Measurements from ENCODE around the gene FRMD1. TPM values are rescaled to one million over a fixed set of nuclear protein-coding genes. Genes with fewer than 3 reads are reported as not detected.

Gene FRMD1
- total RNA-seq, 1 donor from 2014 or later, result 1.7 TPM

DNA sequence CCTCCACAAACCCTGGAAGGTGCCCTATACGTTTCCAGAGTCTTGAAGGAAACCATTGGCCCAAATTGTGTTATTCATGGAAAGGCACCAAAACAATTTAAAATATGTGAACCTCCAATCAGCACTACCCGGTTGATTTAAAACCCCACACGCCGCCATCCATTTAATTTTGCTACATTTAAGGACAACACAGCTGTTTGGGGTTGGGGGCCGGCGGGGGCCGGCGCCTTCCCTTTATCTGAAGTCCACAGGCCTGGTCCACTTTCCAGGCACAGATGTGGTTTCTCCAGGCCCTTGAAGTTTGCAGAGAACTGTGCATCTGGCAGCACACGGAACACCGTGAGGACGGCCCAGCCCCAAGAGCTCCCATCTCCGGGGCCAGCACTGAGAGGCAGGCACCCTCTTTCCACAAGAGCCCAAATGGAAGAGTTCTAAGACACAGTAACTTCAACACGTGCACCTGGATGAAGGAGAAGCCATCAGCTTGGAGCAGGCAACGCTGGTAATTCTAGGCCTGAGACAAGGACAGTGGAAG lies 16.8 kb upstream of the FRMD1 start:
- no peak for DNase-seq (ENCODE audit: low spot score)

DNA sequence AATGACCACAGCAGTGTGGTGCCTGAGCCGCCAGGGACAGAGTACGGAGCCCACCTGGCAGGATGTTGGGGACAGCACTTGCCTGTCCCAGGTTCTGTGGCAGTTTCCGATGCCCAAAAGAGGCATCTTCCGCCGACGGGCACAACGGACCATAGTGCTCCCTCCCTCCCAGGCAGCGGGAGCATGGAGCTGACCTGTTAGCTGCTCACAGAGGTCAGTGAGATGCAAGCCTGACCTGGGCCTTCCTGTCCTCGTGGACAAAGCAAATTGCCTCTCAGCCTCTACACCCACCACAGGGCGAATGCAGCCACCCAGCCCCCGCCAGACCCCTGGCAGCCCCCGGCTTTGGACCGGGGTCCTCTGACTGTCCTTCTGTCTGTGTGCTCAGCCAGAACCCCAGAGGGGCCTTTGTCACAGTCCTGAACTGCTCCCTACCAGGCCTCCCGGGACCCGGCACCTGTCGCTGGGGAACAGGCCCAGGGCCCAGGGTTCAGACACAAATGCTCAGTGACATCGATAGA lies 16.2 kb upstream of the FRMD1 start:
- no peak for DNase-seq (ENCODE audit: low spot score)

DNA sequence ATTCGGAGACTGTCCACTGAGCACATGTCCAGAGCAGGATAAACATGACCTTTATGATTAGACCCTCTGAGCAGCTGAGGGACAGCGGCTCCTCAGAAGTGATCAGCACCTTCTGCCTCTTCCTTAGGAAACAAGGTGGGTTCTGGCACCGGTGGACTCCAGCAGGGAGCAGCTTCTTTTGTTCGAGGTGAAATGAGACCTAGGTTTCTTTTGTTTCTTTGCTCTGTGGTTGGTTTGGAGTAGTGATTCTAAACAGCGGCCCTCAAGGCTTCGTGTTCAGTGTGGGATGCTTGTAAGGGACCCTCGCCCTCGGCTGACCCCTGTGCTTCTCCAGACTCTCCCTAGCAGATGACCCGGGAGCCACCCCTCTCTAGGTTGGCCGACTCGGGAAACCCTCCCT lies 14.6 kb upstream of the FRMD1 start:
- DNase-seq (ENCODE audit: low spot score), result no peak

DNA sequence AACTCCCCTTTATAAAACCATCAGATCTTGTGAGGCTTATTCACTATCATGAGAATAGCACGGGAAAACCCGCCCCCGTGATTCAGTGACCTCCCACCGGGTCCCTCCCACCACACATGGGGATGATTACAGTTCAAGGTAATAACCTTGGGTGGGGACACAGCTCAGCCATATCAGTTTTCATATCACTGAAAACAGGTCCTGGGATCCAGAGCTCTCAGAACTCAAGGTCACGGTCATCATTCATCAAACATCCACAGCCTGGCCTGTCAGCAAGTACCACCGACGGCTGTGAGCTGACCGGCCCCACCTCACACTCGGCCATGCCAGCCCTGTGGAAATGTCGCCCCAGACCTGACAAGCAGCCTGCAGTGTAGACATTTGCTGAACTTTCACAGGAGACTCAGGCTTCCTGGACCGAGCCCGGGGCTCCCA lies 14.1 kb upstream of the FRMD1 start:
- DNase-seq (ENCODE audit: low spot score), result no peak

DNA sequence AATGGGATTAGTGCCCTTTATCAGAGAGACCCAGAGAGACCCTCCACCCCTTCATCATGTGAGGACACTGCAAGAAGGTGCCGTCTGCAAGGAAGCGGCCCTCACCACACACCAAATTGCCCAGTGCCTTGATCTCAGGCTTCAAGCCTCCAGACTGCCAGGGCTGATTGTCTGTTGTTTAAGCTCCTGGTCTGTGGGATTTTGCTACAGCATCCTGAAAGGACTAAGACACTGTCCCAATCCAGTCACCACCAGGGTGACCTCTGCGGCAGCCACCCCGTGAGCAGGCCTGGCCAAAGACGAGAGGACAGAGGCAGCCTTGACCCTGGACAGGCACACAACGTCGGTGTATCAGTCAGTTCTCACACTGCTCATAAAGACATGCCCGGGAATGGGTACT lies 13.5 kb upstream of the FRMD1 start:
- DNase-seq (ENCODE audit: low spot score), result no peak

DNA sequence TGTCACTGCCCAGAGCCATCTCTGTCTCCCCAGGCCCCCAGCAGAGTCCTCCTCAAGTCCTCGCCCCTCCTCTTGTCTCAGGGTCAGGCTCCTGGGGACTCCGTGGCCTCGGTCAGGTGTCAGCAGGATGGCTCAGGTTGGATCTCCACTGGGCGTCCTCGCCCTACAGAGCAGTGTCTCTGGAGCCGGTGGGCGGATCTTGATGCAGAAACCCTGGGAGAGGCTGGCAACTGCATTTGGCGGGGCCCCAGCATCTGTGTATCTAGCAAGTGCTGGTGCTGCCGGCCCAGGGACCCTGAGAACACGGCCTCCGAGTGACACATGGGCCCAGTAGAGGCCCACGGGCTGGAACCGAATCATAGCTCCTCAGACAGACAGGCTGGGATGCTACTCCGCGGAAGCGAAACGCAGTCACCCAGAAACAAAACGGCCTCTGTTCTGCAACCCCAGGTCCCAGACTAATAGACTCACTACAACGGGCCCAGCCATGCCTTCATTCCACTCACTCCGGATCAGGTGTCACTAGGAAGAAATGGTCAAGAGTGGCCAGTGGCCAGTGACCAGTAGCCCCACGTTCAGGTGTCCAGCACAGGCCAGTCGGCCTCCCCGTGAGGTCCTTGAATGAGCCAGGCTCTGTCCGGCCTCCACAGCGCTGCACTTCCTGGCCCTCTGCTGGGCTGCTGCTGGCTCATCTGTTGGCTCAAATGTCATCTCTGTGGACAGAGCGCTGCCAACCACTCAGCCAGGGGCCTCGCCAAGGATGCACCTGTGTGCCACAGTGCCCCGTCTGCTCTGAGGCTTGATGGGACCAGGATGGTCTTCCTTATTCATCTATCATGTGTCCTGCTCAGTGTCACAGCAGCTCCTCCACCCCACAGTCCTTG lies 12.6 kb upstream of the FRMD1 start:
- no peak for DNase-seq (ENCODE audit: low spot score)

DNA sequence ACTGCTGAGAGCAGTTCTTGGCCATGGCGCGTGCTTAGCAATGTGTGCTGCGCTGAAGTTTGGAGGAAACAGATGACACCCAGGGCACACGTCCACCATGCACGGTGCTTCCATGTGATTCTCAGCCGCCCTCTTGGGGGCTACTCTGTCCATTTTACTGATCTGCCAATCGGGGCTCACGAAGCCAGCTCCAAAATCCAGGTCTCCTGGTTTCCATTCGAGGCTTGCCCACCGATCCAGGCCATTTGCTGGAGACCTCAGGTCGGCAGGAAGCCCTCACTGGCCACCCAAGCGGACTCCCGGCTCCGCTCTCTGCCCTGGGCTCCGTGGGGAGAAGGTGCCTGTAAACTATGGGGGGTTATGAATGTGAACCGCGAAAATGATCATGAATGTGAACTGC lies 11.7 kb upstream of the FRMD1 start:
- DNase-seq (ENCODE audit: low spot score), result no peak

DNA sequence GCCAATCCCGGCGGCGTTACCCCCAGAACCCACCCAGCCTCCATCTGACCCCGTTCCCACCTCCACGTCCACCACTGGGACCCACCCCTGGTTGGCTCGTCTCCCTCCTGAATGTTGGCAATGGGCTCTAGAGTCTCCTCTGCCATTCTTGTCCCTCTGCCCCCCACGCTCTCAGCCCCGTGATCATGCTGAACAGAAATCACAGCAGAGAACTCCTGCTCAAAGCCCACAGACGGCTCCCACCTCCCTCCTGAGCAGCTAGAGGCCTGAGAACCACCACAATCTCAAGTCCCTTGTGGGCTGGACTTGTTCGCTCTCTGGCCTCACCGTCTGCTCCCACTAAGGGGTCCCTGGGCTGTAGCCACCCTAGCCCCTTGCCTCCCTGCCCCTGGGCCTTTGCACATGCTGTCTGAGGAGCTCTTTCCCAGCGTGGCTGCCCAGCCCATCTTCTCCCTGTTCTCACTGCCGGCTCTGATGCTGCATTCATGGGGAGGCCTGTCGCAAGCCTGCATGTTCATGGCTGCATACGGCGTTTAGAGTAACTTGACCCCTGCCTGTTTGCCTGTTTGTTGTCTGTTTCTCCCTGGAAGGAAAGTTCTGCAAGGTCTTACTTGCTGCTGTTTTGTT lies 11.2 kb upstream of the FRMD1 start:
- no peak for DNase-seq (ENCODE audit: low spot score)

DNA sequence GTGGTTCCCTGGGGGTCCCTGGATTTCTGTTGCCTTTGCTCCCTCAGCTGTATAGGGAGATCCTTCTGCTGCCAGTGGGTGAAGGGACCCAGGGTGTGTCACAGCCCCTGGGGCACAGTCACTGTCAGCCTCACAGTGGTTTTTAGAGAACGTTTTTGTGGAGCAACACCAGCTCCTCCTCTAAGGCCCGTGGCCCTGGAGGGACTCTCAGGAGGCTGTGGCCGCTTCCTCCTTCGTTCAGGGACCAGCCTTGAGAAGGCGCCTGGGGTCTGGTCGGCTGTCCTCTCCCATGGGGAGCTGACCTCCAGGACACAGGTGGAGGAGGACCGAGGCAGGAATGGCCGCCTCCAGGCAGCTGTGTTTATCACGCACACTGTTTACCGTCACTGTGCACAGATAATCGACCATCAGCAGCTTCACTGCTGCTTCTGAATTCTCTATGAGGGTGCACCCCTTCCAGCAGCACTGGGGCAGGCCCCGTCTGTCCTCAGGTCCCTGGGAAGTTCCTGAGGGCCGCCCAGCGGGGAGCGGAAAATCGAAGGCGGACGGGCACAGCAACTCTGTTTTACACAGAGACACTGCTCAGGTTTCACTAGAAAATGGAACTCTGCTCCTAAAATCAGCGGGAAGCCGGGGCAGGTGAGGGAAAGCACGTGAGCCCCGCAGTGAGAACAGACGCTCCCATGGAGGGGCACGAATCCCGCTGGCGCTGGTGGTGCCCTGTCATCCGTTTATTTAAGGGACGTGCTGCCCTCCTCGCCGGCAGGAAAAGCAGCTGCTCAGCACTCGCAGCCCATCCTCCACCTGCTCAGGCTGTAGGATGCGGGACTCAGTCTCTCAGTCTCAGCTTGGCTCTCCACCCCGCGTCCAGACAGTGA lies 10.4 kb upstream of the FRMD1 start:
- no peak for DNase-seq (ENCODE audit: low spot score)

DNA sequence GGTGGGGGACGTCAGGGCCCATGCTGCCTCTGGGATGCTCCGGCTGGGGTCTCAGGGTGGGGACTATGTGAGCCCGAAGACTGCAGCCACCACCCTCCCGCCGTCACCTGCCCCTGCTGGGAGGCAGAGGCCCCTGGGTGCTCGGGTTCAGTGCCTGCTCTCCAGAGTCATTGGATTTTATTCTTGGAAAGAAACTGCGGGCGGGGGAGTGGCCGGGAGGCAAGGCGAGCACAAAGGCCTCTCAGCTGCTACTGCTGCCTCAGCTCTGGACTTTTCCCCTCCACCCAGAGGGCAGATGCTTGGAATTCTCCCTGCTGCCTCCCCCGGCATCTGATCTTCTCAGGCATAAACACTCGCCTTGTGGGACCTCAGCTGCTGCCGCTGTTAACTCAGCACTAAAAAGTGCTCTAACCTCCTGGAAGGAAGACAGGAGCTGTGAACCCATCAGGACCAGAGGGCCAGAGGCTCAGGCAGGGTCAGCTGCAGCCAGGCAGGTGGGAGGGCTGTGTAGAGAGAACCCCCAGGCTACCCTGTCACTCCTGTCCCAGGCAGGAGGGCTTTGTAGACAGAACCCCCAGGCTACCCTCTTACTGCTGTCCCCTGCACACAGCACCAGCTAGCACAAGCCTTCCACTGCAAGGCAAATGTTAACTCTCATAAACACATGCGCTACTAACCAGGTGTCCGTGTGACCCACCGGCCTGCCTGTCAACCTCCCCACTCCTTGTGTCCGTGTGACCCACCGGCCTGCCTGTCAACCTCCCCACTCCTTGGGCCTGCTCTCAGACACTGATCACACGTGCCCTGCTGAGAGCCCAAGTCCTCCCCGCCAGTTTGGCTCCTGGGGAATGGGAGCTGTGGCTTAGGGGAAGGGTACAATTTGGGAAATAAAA lies 9.4 kb upstream of the FRMD1 start:
- peak; percentile 96 for DNase-seq (ENCODE audit: low spot score)

DNA sequence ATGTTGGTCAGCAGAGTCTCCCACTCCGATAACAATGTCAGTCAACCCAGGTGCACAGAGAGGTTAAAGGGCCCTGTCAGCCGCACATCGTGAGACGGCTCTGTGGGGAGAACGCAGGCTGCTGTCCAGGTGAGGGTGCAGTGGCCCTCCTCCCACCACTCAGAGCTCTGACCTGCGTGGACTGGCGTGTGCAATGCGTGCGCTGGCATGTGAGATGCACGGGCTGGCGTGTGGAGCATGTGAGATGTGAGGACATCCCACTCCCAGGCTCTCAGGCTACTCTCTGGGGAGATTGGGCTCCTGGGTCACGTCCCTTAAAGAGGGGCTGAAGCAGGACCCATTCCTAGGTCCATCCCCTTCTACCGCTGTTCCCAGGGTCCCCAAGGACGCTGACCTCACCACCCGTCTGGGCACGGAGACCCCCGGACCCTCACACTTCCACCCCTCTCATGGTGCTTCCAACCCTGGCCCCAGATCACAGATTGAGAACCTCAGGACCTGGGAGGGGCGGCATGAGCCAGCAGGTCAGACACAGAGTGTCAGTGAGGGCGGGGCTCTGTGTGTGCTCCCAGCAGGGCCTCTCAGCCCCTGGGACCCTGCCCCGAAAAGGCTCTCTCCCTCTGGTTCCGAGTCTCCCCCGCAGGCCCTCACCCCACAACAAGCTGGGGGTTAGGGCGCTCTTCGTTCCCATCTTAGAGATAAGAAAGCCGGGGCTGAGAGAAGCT lies 8.6 kb upstream of the FRMD1 start:
- DNase-seq (ENCODE audit: low spot score), result no peak

DNA sequence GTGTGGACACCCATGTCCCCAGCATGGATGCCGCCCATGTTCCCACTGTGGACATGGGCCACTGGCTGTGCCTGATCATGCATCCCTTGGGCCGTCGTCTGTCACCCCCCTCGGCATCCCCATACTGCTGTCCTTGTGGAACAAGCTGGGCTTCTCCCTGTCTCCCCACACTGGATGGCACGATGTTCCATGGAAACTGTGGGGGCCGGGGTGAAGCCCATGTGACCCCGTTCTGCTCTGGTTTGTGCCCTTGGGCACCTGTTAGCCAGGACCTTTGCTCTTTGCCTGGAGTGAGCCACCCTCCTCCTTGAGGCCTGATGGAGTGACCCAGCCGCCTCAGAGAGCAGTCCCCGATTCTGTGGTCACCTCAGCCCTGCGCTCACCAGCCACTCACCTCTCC lies 7.6 kb upstream of the FRMD1 start:
- DNase-seq (ENCODE audit: low spot score), result no peak

DNA sequence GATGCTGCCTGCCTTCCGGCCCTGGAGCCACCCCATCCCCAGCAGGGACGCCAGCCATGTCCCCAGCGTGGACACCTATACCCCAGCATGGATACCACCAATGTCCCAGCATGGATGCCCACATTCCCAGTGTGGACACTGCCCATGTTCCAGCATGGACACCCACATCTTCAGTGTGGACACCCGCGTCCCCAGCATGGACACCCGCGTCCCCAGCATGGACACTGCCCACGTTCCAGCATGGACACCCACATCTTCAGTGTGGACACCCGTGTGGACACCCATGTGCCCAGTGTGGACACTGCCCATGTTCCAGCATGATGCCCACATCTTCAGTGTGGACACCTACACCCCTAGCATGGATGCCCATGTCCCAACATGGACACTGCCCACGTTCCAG lies 7.1 kb upstream of the FRMD1 start:
- no peak for DNase-seq (ENCODE audit: low spot score)

DNA sequence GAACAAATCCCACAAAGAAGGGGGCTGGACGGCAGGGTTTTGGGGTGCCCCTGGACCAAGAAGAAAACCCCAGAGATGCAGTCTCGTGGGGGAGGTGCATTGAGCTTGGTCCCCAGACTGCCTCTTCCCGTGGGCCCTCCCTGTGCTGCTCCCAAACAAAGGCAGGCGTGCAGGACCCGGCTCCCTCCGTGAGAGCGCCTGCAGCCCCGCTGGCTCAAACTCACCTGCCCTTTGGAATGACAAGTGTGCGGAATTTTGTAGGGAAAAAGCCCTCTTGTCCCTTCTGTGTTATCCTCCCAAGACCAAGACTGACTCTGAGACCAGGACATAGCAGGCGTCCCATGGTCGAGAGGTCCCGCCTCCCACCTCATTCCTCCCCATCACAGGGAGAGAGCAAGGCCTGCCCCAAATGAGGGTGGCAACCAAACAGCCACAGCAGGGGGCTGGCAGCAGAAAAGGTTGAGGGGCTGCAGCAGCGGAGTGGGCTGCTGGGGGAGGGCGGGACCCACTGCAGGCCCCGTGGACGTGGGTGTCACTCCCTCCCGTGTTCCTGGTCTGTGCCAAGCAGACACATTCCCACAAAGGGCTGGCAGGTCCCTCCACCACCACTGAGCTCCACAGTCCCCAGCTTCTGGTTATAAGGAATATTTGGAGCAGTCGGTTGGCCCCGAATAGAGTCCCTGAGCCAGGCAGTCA lies 5.6 kb upstream of the FRMD1 start:
- DNase-seq (ENCODE audit: low spot score), result no peak

DNA sequence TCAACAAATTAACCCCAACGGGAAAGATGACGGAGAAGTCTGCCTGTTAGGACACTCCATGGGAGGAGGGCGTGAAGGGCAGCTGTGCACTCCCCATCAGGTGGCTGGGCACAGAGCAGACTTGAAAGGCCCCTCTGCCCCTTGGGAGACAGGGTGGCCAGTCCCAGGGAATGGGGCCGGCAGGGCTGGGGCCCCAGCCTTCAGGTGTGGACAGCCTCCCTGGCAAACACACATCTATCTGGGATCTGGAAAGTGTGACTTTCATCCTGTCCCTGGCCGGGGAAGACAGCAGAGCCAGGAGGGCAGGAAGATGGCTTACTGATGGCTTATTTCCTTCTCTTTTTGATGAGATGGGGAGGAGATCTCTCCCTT lies 4.5 kb upstream of the FRMD1 start:
- DNase-seq (ENCODE audit: low spot score), result no peak

DNA sequence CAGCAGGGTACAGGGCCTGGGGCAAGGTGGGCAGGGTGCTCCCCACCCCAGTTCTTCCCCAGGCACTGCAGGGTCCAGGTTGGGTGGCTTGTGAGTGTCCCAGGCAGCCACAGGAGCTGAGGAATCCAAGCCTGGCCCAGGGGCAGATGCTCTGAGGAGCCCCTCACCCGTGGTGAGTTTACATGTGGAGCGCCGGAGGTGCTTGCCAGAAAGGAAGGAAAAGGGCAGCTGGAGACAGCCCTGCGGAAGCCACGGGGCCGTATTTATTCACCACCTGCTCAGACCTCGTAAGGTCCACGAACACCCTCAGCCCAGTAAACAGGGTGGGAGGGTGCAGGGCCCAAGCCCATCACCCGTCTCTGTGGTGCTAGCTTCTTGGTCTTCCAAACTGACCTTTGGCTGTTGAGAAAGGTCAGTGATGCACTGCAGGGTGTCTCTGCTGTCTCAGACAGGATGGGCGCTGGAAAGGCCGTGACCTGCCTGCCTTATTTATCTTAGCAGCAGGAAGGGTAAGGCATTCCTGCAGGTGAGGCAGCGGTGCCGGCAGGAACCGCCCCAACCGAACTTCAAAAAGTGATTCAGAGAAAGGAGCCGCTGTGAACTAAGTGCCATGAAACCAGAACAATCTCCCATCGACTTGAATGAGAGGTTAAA lies 4.0 kb upstream of the FRMD1 start:
- DNase-seq (ENCODE audit: low spot score), result no peak

DNA sequence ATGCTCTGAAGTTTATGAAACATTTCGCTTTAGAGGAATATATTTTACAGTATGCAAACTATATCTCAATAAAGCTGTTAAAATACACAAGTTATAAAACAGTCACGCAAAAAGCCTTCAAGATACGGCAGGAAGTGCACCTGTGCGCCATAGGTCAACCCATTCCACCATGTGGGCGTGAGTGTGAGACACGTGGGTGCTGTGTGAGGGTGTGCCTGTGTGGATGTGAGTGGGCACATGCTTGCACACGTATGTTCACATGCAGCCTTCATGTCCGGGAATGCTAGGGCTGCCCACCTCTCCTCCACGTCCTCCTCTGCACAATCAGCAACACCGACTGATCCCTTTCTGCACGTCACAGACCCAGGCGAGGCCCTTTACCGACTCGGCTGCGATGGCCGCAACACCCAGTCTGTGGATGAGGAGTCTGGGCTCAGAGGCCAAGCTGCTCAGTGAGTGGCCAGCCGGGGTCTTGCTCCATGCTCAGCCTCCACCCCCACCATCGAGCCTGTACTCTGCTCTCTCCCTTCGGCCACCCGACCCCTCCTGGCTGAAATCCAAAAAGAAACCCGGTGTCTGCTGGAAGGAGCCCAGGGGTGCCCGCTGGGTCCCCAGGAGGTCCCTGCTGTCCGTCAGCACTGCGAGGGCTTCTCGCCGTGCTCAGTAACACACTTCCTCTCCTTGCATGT lies 3.0 kb upstream of the FRMD1 start:
- DNase-seq (ENCODE audit: low spot score), result no peak

DNA sequence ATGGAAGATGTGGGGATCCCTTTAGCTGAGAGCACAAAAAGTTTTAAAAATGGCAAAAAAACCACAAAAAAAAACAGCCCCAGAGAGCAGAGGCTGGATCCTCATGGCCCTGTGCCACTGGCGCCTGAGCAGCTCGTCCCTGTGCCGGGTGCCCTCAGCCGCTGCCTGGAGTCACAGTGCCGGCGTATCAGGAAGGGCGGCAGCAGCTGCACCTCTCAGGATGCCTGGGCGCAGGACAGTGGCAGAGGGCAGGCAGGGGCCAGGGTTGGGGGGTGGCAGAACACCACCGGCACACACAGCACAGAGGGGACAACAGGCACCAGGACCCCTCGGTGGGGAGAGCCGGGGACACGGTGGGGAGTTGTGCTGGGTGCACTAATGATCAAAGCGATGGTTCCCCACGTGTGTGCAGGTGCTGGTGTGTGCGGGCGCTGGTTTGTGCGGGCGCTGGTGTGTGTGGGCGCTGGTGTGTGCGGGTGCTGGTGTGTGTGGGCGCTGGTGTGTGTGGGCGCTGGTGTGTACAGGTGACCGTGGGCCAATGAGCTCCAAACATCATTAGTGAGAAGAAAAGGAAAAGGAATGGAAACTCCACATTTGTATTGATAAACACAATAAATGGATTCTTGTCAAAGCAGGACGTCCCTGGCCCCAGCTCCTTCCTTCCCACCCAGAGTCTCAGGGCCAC lies 1.5 kb upstream of the FRMD1 start:
- no peak for DNase-seq (ENCODE audit: low spot score)
